ENCODE measurements around the gene MAPK1.

GRCh38 chr22:21881841-21882753, 14.7 kb upstream of the MAPK1 start:
- no peak for TF ChIP-seq CTCF (conservative IDR thresholded peaks at IDR 0.05)
- no peak for TF ChIP-seq ZFX (IDR thresholded peaks at IDR 0.05)
